ENCODE results near the gene VPS33A.

Gene VPS33A

DNA sequence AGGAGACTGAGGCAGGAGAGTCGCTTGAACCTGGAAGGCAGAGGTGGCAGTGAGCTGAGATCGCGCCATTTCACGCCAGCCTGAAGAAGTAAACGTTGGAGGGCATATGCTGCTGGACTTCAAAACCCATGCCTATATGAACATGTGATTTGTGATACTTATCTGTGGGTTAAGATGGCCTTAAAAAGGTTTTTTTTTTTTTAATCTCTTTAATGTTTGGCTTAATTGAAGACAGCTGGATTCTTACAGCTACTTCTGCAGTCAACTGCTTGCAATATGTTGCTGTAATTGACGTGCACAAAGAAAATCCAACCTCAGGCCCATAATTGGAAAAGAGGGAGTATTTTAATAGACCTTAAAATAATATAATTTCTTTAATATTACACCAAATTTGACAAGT is 64.3 kb downstream of the VPS33A start:
- Histone ChIP-seq H3K27ac (ENCODE audit: low read depth, low read length) (no peak overlapping the region), H3K4me1 (ENCODE audit: control insufficient read depth in 5 of 5, insufficient read depth in 5 of 5, low read length in 5 of 5) (peaks cover 0 to 30% (median 14%) of the 10 kb centered on the region in 5 donors), H3K27me3 (ENCODE audit: control insufficient read depth in 5 of 5, insufficient read depth in 4 of 5, low read length in 5 of 5) (peaks cover 19 to 56% (median 44%) of the 10 kb centered on the region in 5 donors), H3K36me3 (ENCODE audit: control insufficient read depth in 5 of 5, insufficient read depth in 5 of 5, low read length in 5 of 5) (peaks cover 0 to 5% (median 3%) of the 10 kb centered on the region in 5 donors), H3K9ac (ENCODE audit: low read length in 5 of 5) (no peak overlapping the region), H3K9me3 (ENCODE audit: control insufficient read depth in 5 of 5, low read length in 5 of 5) (no peaks in the 10 kb centered on the region), H3K4me3 (ENCODE audit: low read depth in 1 of 5, low read length in 5 of 5) (no peak overlapping the region)

DNA sequence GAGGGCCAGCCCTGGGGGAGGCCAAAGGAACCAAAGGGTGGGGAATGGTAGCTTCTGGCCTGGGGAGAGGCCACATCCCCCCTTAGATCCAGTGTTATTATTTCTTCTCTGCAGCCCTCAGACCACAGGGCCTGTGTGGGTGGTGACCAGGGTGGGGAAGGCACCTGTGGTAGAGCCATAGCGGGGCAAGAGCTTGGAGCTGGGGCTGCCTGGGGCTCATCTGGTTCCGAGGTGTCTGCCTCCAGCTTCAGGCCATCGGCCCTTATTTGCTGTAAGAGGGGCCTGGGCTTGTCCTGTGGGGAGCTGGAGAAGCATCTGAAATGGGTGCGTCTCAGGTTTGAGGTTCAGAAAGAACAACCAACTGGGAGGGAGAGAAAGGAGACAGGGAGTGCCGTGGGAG is 64.9 kb downstream of the VPS33A start:
- peaks cover 19 to 60% (median 44%) of the 10 kb centered on the region in 5 donors for H3K27me3 ChIP-seq (ENCODE audit: control insufficient read depth in 5 of 5, insufficient read depth in 4 of 5, low read length in 5 of 5)

DNA sequence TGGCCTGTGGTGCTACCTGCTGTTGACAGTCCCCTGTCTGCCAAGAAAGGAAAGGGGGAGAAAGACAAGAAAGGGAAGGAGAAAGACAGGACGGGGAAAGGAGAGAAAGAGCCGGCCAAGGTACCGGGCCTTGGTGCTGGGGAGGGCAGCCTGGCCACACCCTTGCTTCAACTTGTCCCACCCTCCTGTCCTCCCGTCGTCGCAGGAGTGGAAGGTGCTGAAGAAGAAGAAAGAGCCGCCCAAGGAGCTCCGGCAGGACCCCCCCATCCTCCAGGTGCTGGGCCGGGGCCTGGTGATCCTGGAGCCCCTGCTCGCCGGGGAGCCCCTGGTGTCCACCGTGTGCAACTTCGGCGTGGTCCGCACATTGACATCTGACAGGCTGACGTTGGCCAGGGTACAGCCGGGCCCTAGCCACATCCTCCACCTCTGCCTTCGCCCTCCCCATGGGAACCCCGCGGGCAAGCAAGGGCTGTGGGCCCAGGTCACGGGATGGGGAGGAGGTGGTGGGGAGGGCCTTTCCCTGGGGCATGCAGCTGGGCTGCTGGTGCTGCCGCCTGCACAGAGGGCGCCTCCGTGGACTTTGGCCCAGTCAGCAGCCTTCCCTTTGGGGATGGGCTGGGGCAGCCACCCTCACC is 65.6 kb downstream of the VPS33A start:
- no peak overlapping the region for H3K27ac ChIP-seq (ENCODE audit: low read depth, low read length)
- no peak overlapping the region for H3K4me3 ChIP-seq (ENCODE audit: low read depth in 1 of 5, low read length in 5 of 5)
- H3K9ac ChIP-seq (ENCODE audit: low read length in 5 of 5) = no peak overlapping the region
- peaks cover 0 to 27% (median 14%) of the 10 kb centered on the region in 5 donors for H3K4me1 ChIP-seq (ENCODE audit: control insufficient read depth in 5 of 5, insufficient read depth in 5 of 5, low read length in 5 of 5)
- H3K36me3 ChIP-seq (ENCODE audit: control insufficient read depth in 5 of 5, insufficient read depth in 5 of 5, low read length in 5 of 5) = no peaks in the 10 kb centered on the region
- no peaks in the 10 kb centered on the region for H3K9me3 ChIP-seq (ENCODE audit: control insufficient read depth in 5 of 5, low read length in 5 of 5)
- peaks cover 19 to 55% (median 43%) of the 10 kb centered on the region in 5 donors for H3K27me3 ChIP-seq (ENCODE audit: control insufficient read depth in 5 of 5, insufficient read depth in 4 of 5, low read length in 5 of 5)

More for the DNA sequence above, 64.9 kb downstream of the VPS33A start:
- H3K9me3 ChIP-seq (ENCODE audit: control insufficient read depth in 5 of 5, low read length in 5 of 5) = no peaks in the 10 kb centered on the region
- no peak overlapping the region for H3K9ac ChIP-seq (ENCODE audit: low read length in 5 of 5)
- H3K27ac ChIP-seq (ENCODE audit: low read depth, low read length) = no peak overlapping the region
- no peaks in the 10 kb centered on the region for H3K36me3 ChIP-seq (ENCODE audit: control insufficient read depth in 5 of 5, insufficient read depth in 5 of 5, low read length in 5 of 5)
- H3K4me1 ChIP-seq (ENCODE audit: control insufficient read depth in 5 of 5, insufficient read depth in 5 of 5, low read length in 5 of 5) = peaks cover 0 to 30% (median 14%) of the 10 kb centered on the region in 5 donors
- H3K4me3 ChIP-seq (ENCODE audit: low read depth in 1 of 5, low read length in 5 of 5) = no peak overlapping the region

DNA sequence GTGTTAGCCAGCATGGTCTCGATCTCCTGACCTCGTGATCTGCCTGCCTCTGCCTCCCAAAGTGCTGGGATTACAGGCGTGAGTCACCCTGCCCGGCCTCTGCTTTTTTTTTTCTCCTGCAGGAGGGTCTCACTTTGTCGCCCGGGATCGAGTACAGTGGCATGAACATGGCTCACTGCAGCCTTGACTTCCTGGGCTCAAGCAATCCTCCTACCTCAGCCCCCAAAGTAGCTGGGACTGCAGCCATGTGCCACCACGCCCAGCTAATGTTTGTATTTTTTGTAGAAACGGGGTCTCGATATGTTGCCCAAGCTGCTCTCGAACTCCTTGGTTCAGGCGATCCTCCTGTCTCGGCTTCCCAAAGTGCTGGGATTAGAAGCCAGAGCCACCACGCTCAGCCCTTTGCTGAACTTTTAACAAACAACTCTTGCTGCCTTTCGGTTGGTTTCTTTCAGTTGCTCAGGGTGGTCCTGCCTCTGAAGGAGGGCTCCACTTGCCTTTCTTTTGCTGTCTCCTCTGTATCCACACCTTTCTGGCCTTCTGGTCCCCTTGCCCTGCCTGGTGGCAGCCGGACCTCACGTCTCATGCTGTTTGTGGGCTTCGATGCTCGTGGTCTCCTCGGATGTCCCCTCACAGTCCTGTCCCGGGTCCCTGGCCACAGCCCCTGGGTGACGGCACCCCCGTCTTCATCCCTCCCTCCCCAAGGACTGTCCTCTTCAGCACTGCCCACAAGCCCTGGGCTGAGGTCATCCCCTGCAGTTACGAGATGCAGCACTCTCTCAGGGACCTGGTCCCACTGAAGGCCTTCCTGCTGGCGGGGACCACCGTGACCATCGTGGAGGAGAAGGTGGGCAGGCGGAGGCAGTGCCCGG is 66.6 kb downstream of the VPS33A start:
- peaks cover 0 to 5% (median 0%) of the 10 kb centered on the region in 5 donors for H3K9me3 ChIP-seq (ENCODE audit: control insufficient read depth in 5 of 5, low read length in 5 of 5)
- no peaks in the 10 kb centered on the region for H3K36me3 ChIP-seq (ENCODE audit: control insufficient read depth in 5 of 5, insufficient read depth in 5 of 5, low read length in 5 of 5)
- H3K4me3 ChIP-seq (ENCODE audit: low read depth in 1 of 5, low read length in 5 of 5) = no peak overlapping the region
- peaks cover 15 to 47% (median 34%) of the 10 kb centered on the region in 5 donors for H3K27me3 ChIP-seq (ENCODE audit: control insufficient read depth in 5 of 5, insufficient read depth in 4 of 5, low read length in 5 of 5)
- peaks cover 0 to 19% (median 10%) of the 10 kb centered on the region in 5 donors for H3K4me1 ChIP-seq (ENCODE audit: control insufficient read depth in 5 of 5, insufficient read depth in 5 of 5, low read length in 5 of 5)
- H3K9ac ChIP-seq (ENCODE audit: low read length in 5 of 5) = no peak overlapping the region
- no peak overlapping the region for H3K27ac ChIP-seq (ENCODE audit: low read depth, low read length)

DNA sequence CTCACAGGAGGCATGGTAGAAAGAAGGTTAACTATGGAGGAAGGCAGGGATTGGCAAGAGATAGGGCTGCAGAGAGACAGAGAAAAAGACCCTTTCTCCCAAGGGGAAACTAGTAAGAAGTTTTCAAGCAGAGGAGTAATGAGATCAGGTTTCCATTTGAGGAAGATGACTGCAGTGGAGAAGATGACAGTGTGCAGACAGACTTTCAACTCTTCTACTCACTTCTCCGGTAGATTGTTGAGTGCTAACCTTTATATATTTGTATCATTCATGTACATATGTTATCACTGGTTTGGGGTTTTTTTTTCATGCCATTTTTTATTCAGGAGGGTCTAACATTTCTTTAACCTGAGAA is 68.7 kb downstream of the VPS33A start:
- Histone ChIP-seq H3K4me1 (ENCODE audit: control insufficient read depth in 5 of 5, insufficient read depth in 5 of 5, low read length in 5 of 5) (no peaks in the 10 kb centered on the region), H3K27ac (ENCODE audit: low read depth, low read length) (no peak overlapping the region), H3K4me3 (ENCODE audit: low read depth in 1 of 5, low read length in 5 of 5) (no peak overlapping the region), H3K9ac (ENCODE audit: low read length in 5 of 5) (no peak overlapping the region), H3K36me3 (ENCODE audit: control insufficient read depth in 5 of 5, insufficient read depth in 5 of 5, low read length in 5 of 5) (no peaks in the 10 kb centered on the region), H3K27me3 (ENCODE audit: control insufficient read depth in 5 of 5, insufficient read depth in 4 of 5, low read length in 5 of 5) (peaks cover 8 to 37% (median 22%) of the 10 kb centered on the region in 5 donors), H3K9me3 (ENCODE audit: control insufficient read depth in 5 of 5, low read length in 5 of 5) (peaks cover 0 to 5% (median 0%) of the 10 kb centered on the region in 5 donors)

DNA sequence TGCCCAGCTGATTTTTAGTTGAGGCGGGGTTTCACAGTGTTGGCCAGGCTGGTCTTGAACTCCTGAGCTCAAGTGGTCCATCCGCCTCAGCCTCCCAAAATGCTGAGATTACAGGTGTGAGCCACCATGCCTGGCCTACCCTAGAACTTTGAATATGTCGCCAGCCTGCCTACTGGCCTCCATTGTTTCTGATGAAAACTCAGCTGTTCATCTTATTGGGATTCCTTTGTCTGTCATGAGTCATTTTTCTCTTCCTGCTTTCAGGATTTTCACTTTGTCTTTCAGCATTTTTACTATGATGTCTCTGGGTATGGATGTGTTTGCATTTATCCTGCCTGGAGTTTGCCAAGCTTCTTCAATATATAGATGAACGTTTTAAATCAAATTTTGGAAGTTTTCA is 70.9 kb downstream of the VPS33A start:
- no peaks in the 10 kb centered on the region for H3K36me3 ChIP-seq (ENCODE audit: control insufficient read depth in 5 of 5, insufficient read depth in 5 of 5, low read length in 5 of 5)
- no peak overlapping the region for H3K9ac ChIP-seq (ENCODE audit: low read length in 5 of 5)
- no peak overlapping the region for H3K27ac ChIP-seq (ENCODE audit: low read depth, low read length)
- H3K4me3 ChIP-seq (ENCODE audit: low read depth in 1 of 5, low read length in 5 of 5) = no peak overlapping the region
- peaks cover under 1 to 19% (median 10%) of the 10 kb centered on the region in 5 donors for H3K27me3 ChIP-seq (ENCODE audit: control insufficient read depth in 5 of 5, insufficient read depth in 4 of 5, low read length in 5 of 5)
- H3K4me1 ChIP-seq (ENCODE audit: control insufficient read depth in 5 of 5, insufficient read depth in 5 of 5, low read length in 5 of 5) = no peaks in the 10 kb centered on the region
- peaks cover 0 to 5% (median 0%) of the 10 kb centered on the region in 5 donors for H3K9me3 ChIP-seq (ENCODE audit: control insufficient read depth in 5 of 5, low read length in 5 of 5)

DNA sequence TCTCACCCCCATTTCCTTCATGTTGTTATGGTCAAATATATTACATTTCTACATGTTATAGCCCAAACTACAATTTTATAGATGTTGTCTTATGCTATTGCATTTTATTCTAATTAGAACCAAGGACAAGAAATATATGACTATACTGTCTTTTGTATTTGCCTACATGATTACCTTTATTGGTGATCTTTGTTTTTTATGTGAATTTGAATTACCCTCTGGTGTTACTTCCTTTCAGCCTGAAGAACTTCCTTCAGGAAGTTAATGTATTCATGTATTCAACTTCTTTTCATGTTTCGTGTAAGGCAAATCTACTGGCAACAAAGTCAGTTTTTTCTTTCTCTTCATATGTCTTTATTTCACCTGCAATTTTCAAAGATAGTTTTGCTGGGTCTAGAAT is 71.5 kb downstream of the VPS33A start:
- Histone ChIP-seq H3K4me1 (ENCODE audit: control insufficient read depth in 5 of 5, insufficient read depth in 5 of 5, low read length in 5 of 5) (no peaks in the 10 kb centered on the region), H3K9me3 (ENCODE audit: control insufficient read depth in 5 of 5, low read length in 5 of 5) (peaks cover 0 to 5% (median 0%) of the 10 kb centered on the region in 5 donors), H3K27me3 (ENCODE audit: control insufficient read depth in 5 of 5, insufficient read depth in 4 of 5, low read length in 5 of 5) (peaks cover 4 to 19% (median 8%) of the 10 kb centered on the region in 5 donors), H3K36me3 (ENCODE audit: control insufficient read depth in 5 of 5, insufficient read depth in 5 of 5, low read length in 5 of 5) (no peaks in the 10 kb centered on the region), H3K9ac (ENCODE audit: low read length in 5 of 5) (no peak overlapping the region), H3K4me3 (ENCODE audit: low read depth in 1 of 5, low read length in 5 of 5) (no peak overlapping the region), H3K27ac (ENCODE audit: low read depth, low read length) (no peak overlapping the region)

DNA sequence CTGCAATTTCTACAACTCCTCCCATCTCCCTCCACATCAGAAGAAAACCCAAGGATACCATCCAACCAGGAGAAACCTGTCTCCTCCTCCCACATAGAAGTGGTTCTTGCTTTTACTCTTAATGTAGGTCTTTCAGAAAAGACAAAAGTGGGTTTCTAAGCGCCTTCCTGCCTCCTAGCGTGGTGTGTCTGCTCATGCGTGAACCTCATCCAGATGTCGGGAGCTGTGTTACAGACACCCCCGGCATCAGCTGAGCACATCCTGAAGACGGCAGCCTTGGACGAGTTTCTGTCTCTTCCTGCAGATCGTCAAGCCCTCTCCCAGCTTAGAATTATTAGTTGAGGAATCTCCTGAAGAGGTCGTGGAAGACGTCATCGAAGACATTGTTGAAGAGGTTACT is 73.9 kb downstream of the VPS33A start:
- Histone ChIP-seq H3K9me3 (ENCODE audit: control insufficient read depth in 5 of 5, low read length in 5 of 5) (peaks cover 0 to 5% (median 0%) of the 10 kb centered on the region in 5 donors), H3K4me1 (ENCODE audit: control insufficient read depth in 5 of 5, insufficient read depth in 5 of 5, low read length in 5 of 5) (no peaks in the 10 kb centered on the region), H3K4me3 (ENCODE audit: low read depth in 1 of 5, low read length in 5 of 5) (no peak overlapping the region), H3K9ac (ENCODE audit: low read length in 5 of 5) (no peak overlapping the region), H3K36me3 (ENCODE audit: control insufficient read depth in 5 of 5, insufficient read depth in 5 of 5, low read length in 5 of 5) (no peaks in the 10 kb centered on the region), H3K27ac (ENCODE audit: low read depth, low read length) (no peak overlapping the region), H3K27me3 (ENCODE audit: control insufficient read depth in 5 of 5, insufficient read depth in 4 of 5, low read length in 5 of 5) (peaks cover 4 to 18% (median 5%) of the 10 kb centered on the region in 5 donors)

DNA sequence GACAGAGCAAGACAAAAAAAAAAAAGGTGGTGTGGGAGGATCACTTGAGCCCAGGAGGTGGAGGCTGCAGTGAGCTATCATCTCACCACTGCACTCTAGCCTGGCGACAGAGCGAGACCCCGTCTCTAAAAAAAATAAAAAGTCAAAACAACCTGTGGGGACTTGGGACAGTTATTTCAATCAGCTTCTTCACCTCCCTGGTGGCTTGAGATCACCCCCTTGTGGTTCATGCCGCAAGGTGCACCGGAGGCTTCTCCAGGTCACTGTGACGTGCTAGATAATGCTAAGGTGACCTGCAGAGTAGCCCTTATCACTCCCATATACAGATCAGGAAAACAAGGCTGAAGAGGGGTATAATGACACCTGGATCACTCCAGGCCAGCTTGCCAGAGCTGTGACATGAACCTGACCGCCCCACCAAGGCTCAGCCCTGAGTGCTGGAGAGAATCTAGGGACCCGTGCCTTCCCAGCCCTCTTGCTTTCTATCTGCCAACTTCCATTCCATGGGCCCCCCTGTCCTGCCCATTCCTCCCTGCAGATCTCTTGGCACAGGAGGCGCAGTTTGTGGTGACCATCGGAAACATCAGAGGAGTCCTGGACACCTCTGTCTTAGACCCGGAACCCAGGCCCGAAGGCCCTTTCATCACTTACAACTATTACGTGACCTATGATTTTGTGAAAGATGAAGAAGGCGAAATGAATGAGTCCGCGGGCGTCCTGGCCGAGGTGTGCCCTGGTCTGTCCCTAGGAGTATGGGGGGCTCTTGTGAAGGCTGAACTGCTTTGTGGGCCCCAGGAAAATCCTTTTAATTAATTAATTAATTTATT is 75.2 kb downstream of the VPS33A start:
- Histone ChIP-seq H3K4me3 (ENCODE audit: low read depth in 1 of 5, low read length in 5 of 5) (no peak overlapping the region), H3K36me3 (ENCODE audit: control insufficient read depth in 5 of 5, insufficient read depth in 5 of 5, low read length in 5 of 5) (no peaks in the 10 kb centered on the region)

More for the DNA sequence above, 75.2 kb downstream of the VPS33A start:
- H3K4me1 ChIP-seq (ENCODE audit: control insufficient read depth in 5 of 5, insufficient read depth in 5 of 5, low read length in 5 of 5) = no peaks in the 10 kb centered on the region
- H3K27ac ChIP-seq (ENCODE audit: low read depth, low read length) = no peak overlapping the region
- H3K9ac ChIP-seq (ENCODE audit: low read length in 5 of 5) = no peak overlapping the region
- H3K27me3 ChIP-seq (ENCODE audit: control insufficient read depth in 5 of 5, insufficient read depth in 4 of 5, low read length in 5 of 5) = peaks cover 4 to 14% (median 5%) of the 10 kb centered on the region in 5 donors
- H3K9me3 ChIP-seq (ENCODE audit: control insufficient read depth in 5 of 5, low read length in 5 of 5) = peaks cover 0 to 5% (median 0%) of the 10 kb centered on the region in 5 donors

Data from subcutaneous abdominal adipose tissue (tissue), 5 donors.